Measurements from ENCODE around the gene LIMK1. TPM values are rescaled to one million over a fixed set of nuclear protein-coding genes. Genes with fewer than 3 reads are reported as not detected.

LIMK1 gene
- total RNA-seq, 1 experiment from 2014 or later = 31.4 TPM

- intact Hi-C loops (cut with micrococcal nuclease; ENCODE audit: unreplicated experiment) = loop anchor here (5.0 kb wide), 1 partner anchor 116 kb away; no protein-coding TSS in a partner anchor
- Mint-ChIP-seq H3K27ac (ENCODE audit: unreplicated experiment) (no peak overlapping the region), H3K9me3 (ENCODE audit: unreplicated experiment) (no peaks in the 10 kb centered on the region), H3K27me3 (ENCODE audit: insufficient read depth, unreplicated experiment) (no peaks in the 10 kb centered on the region), H3K36me3 (ENCODE audit: insufficient read depth, unreplicated experiment) (no peaks in the 10 kb centered on the region), H3K4me1 (ENCODE audit: low read depth, unreplicated experiment) (no peaks in the 10 kb centered on the region), H3K4me3 (ENCODE audit: unreplicated experiment) (no peak overlapping the region)
- POLR2A ChIA-PET = no interaction called here
- H3K4me1 ChIP-seq = no peaks in the 10 kb centered on the region
- H3K27me3 ChIP-seq (replicated peaks; ENCODE audit: control insufficient read depth, insufficient read depth, low read length) = no peaks in the 10 kb centered on the region
- H3K4me3 ChIP-seq (ENCODE audit: low read depth, low read length) = no peak overlapping the region
- BruUV-seq (replicated peaks) = no TSS peak
- DNase-seq = no peak
- no peaks in the 10 kb centered on the region for H3K36me3 ChIP-seq (ENCODE audit: control insufficient read depth, insufficient read depth, low read length)
- no peaks in the 10 kb centered on the region for H3K9me3 ChIP-seq
- no peak for TF ChIP-seq CTCF (IDR thresholded peaks at IDR 0.05; ENCODE audit: insufficient read depth in 1 of 2, low read depth in 1 of 2, low read length in 1 of 2, severe bottlenecking in 1 of 2, unreplicated experiment in 1 of 2)
- CTCF ChIA-PET = no interaction called here
Observed at GRCh38 chr7:74066626-74067025, 17.0 kb upstream of the LIMK1 start.

GRCh38 chr7:74068378-74069085, 15.1 kb upstream of the LIMK1 start:
- DNase-seq = no peak
- intact Hi-C loops (cut with micrococcal nuclease; ENCODE audit: unreplicated experiment) = loop anchor here (1.0 to 5.0 kb wide), 3 partner anchors 114 to 332 kb away; no protein-coding TSS in a partner anchor
- Histone ChIP-seq H3K4me3 (ENCODE audit: low read depth, low read length) (no peak overlapping the region), H3K27me3 (replicated peaks; ENCODE audit: control insufficient read depth, insufficient read depth, low read length) (no peaks in the 10 kb centered on the region), H3K36me3 (ENCODE audit: control insufficient read depth, insufficient read depth, low read length) (no peaks in the 10 kb centered on the region), H3K4me1 (no peaks in the 10 kb centered on the region), H3K9me3 (no peaks in the 10 kb centered on the region)
- Mint-ChIP-seq H3K4me1 (ENCODE audit: low read depth, unreplicated experiment) (no peaks in the 10 kb centered on the region), H3K27me3 (ENCODE audit: insufficient read depth, unreplicated experiment) (no peaks in the 10 kb centered on the region), H3K27ac (ENCODE audit: unreplicated experiment) (no peak overlapping the region), H3K9me3 (ENCODE audit: unreplicated experiment) (no peaks in the 10 kb centered on the region), H3K36me3 (ENCODE audit: insufficient read depth, unreplicated experiment) (no peaks in the 10 kb centered on the region), H3K4me3 (ENCODE audit: unreplicated experiment) (no peak overlapping the region)
- TF ChIP-seq CTCF (IDR thresholded peaks at IDR 0.05; ENCODE audit: insufficient read depth in 1 of 2, low read depth in 1 of 2, low read length in 1 of 2, severe bottlenecking in 1 of 2, unreplicated experiment in 1 of 2) = no peak
- POLR2A ChIA-PET = no interaction called here
- BruUV-seq (replicated peaks) = no TSS peak
- CTCF ChIA-PET = interaction anchor here (0.6 to 1.8 kb wide), 7 partner anchors 11 to 152 kb away, joined by 3 to 9 read pairs (median 5); partner anchors contain the start of gene LIMK1

DNA sequence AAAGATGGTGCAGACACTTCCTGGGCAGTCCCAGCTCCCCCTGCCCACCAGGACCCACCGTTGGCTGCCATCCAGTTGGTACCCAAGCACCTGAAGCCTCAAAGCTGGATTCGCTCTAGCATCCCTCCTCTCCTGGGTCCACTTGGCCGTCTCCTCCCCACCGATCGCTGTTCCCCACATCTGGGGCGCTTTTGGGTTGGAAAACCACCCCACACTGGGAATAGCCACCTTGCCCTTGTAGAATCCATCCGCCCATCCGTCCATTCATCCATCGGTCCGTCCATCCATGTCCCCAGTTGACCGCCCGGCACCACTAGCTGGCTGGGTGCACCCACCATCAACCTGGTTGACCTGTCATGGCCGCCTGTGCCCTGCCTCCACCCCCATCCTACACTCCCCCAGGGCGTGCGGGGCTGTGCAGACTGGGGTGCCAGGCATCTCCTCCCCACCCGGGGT, 14.5 kb upstream of the LIMK1 start:
- TF ChIP-seq CTCF (IDR thresholded peaks at IDR 0.05; ENCODE audit: insufficient read depth in 1 of 2, low read depth in 1 of 2, low read length in 1 of 2, severe bottlenecking in 1 of 2, unreplicated experiment in 1 of 2) = no peak
- no TSS peak for BruUV-seq (replicated peaks)
- Mint-ChIP-seq H3K4me1 (ENCODE audit: low read depth, unreplicated experiment) (no peaks in the 10 kb centered on the region), H3K27ac (ENCODE audit: unreplicated experiment) (no peak overlapping the region), H3K4me3 (ENCODE audit: unreplicated experiment) (no peak overlapping the region), H3K9me3 (ENCODE audit: unreplicated experiment) (no peaks in the 10 kb centered on the region), H3K36me3 (ENCODE audit: insufficient read depth, unreplicated experiment) (no peaks in the 10 kb centered on the region), H3K27me3 (ENCODE audit: insufficient read depth, unreplicated experiment) (no peaks in the 10 kb centered on the region)
- Histone ChIP-seq H3K4me1 (no peaks in the 10 kb centered on the region), H3K27me3 (replicated peaks; ENCODE audit: control insufficient read depth, insufficient read depth, low read length) (no peaks in the 10 kb centered on the region), H3K9me3 (no peaks in the 10 kb centered on the region), H3K4me3 (ENCODE audit: low read depth, low read length) (no peak overlapping the region), H3K36me3 (ENCODE audit: control insufficient read depth, insufficient read depth, low read length) (no peaks in the 10 kb centered on the region)
- no peak for DNase-seq
- ChIA-PET POLR2A (no interaction called here), CTCF (interaction anchor here (0.5 to 1.8 kb wide), 6 partner anchors 10 to 137 kb away, joined by 3 to 7 read pairs (median 3); partner anchors contain the start of gene LIMK1)
- intact Hi-C loops (cut with micrococcal nuclease; ENCODE audit: unreplicated experiment) = loop anchor here (2.0 to 5.0 kb wide), 2 partner anchors 113 to 332 kb away; no protein-coding TSS in a partner anchor

Data from Caco-2 (cell line).